Body of pancreas (tissue), 4 donors: ENCODE data around the gene CCR1.

Experiments used
- CTCF ChIP-seq, 7 experiments: fragments of 450-650 bp in 4 of 7; fragments of 200-600 bp in 3 of 7; sonication (generic) in 3 of 7; IDR thresholded peaks; one replicate each; pipeline ENCODE4 v1.5.1; 2016 to 2019; ENCODE audit warnings: antibody characterized with exemption in 7 of 7
- POLR2A ChIP-seq, 3 donors: fragments of 450-650 bp; IDR thresholded peaks; one replicate each; pipeline ENCODE4 v1.6.1; 2016; ENCODE audit warnings: antibody characterized with exemption in 3 of 3, mild to moderate bottlenecking in 2 of 3

DNA sequence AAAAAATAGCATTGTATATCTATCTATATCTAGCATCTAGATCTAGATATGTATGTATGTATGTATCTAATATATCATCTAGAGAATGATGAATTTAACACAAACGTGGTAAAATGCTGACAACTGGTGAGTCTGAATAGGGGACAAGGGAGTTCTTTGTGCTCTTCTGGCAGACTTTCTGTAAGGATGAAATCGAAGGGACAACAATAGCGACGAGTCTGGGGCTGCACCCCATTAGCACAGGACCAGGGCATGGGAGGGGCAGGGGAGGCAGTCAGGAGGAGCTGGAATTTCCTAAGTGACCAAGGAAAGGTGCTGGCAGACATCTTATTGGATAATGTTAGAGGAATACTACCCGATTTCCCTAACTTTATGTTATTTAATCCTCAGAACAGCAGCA is 7.9 kb downstream of the CCR1 start:
- TF ChIP-seq POLR2A (IDR thresholded peaks at IDR 0.05) (no peak), CTCF (IDR thresholded peaks at IDR 0.05) (no peak)
